Activated CD4-positive, alpha-beta memory T cell treated with anti-CD3 and anti-CD28 coated beads for 36 hours (primary cell): ENCODE results near the gene MMP12. TPM values are rescaled to one million over a fixed set of nuclear protein-coding genes. Genes with fewer than 3 reads are reported as not detected.

Source experiments
- CTCF ChIA-PET: fragments of 350-600 bp; sonication (Branson Sonifier 250); formaldehyde crosslinking; loops from one replicate; lab custom pipeline; 2021; ENCODE audit warnings: antibody characterized with exemption, inconsistent platforms; lab: Charles Lee
- POLR2A ChIA-PET: fragments of 350-600 bp; sonication (Branson Sonifier 250); formaldehyde crosslinking; loops from one replicate; lab custom pipeline; 2021; ENCODE audit warnings: antibody characterized with exemption; lab: Charles Lee
- DNase-seq: peaks from one replicate; pipeline ENCODE4 v3.0.0-alpha.2; 2020
- H3K27ac Mint-ChIP-seq: one replicate; pipeline ENCODE4 v1.8.0; 2021; ENCODE audit warnings: mixed read lengths
- H3K27me3 Mint-ChIP-seq: one replicate; pipeline ENCODE4 v1.8.0; 2021; ENCODE audit warnings: mixed read lengths
- H3K36me3 Mint-ChIP-seq: one replicate; pipeline ENCODE4 v1.8.0; 2021; ENCODE audit warnings: mixed read lengths
- H3K4me1 Mint-ChIP-seq: one replicate; pipeline ENCODE4 v1.8.0; 2021; ENCODE audit warnings: low read depth, mixed read lengths
- H3K4me3 Mint-ChIP-seq: one replicate; pipeline ENCODE4 v1.8.0; 2021; ENCODE audit warnings: mild to moderate bottlenecking, mixed read lengths
- H3K9me3 Mint-ChIP-seq: one replicate; pipeline ENCODE4 v1.8.0; 2021; ENCODE audit warnings: mixed read lengths
- intact Hi-C: fragments of 100-400 bp; cut with micrococcal nuclease; formaldehyde crosslinking; loops from one replicate; pipeline ENCODE4 v1.15.1; 2023
- total RNA-seq, 2 experiments: library from RNA; stranded (reverse); gene quantifications; one replicate each; pipeline ENCODE4 v1.2.3, GENCODE V29; 2021

The MMP12 gene
- total RNA-seq, 2 experiments from 2014 or later: not detected

DNA sequence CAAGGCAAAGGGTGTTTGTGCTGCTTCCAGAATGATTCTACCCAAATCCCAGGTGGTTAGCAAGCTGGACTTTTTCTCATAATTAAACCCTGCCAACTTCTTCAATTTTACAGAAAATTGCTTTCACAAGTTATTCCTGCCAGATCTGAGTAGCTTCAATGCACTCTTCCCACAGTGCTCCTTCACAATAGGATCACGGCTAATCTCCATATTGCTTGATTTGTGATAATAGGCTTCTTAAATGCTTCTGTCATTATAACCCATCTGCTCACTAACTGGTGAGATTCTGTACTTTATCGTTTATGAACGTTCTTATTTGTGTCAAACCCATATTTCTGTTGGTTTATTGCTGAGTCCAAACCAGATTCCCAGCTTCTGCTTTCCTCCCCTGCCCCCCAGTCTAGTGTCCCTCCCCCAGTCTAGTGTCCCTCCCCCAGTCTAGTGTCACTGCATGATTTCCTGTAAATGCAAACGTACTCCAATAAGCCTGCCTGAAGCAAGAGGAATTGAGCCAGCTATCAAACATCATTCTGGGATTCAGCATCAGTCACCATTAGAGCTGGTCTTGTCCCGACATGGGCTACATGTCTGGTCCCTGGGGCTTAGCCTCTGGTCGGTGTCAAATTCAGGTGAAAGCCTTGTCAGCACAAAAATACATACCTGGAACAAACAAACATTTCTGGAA, 45.3 kb downstream of the MMP12 start:
- DNase-seq: no peak
- no peaks in the 10 kb centered on the region for H3K9me3 Mint-ChIP-seq
- no peak overlapping the region for H3K27ac Mint-ChIP-seq
- CTCF ChIA-PET: no interaction called here
- POLR2A ChIA-PET: no interaction called here
- no peaks in the 10 kb centered on the region for H3K36me3 Mint-ChIP-seq
- no peak overlapping the region for H3K4me3 Mint-ChIP-seq
- H3K27me3 Mint-ChIP-seq: peaks cover 25% of the 10 kb centered on the region
- intact Hi-C loops: no loop called here
- H3K4me1 Mint-ChIP-seq: no peaks in the 10 kb centered on the region

DNA sequence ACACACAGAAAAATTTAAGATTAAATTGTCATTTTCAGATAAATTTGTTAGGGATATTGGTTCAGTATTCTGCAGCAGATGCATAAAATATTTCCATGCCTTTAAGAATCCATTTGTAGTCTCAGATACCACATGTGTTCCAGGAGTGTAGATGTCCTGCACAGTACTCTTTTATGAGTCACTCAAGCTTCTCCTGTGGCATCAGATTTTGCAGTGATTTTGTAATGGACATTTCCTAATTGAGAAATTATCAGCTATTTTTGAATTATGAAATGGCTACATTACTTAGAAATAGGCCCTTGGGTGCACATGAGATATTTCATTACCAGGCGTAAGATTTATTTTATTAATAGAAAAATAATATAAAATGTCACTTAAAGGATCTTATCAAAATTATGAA, 50.2 kb downstream of the MMP12 start:
- Mint-ChIP-seq H3K36me3 (no peaks in the 10 kb centered on the region), H3K9me3 (no peaks in the 10 kb centered on the region), H3K4me3 (no peak overlapping the region), H3K27me3 (peaks cover 9% of the 10 kb centered on the region), H3K27ac (no peak overlapping the region), H3K4me1 (no peaks in the 10 kb centered on the region)
- intact Hi-C loops: no loop called here
- no peak for DNase-seq
- ChIA-PET POLR2A (no interaction called here), CTCF (no interaction called here)

DNA sequence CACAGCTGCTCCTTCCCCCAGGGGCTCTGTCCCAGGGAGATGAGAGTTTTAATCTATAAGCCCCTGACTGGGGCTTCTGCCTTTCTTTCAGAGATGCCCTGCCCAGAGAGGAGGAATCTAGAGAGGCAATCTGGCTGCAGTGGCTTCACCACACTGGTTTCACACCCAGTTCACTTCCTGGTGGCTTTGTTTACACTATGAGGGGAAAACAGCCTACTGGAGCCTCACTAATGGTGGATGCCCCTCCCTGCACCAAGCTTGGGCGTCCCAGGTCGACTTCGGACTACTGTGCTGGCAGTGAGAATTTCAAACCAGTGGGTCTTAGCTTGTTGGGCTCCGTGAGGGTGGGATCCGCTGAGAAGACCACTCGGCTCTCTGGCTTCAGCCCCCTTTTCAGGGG, 55.3 kb downstream of the MMP12 start:
- Mint-ChIP-seq H3K27me3 (no peaks in the 10 kb centered on the region), H3K36me3 (no peaks in the 10 kb centered on the region), H3K9me3 (peaks cover 3% of the 10 kb centered on the region), H3K4me1 (no peaks in the 10 kb centered on the region), H3K4me3 (no peak overlapping the region), H3K27ac (no peak overlapping the region)
- intact Hi-C loops: no loop called here
- POLR2A ChIA-PET: no interaction called here
- CTCF ChIA-PET: no interaction called here
- DNase-seq: no peak

DNA sequence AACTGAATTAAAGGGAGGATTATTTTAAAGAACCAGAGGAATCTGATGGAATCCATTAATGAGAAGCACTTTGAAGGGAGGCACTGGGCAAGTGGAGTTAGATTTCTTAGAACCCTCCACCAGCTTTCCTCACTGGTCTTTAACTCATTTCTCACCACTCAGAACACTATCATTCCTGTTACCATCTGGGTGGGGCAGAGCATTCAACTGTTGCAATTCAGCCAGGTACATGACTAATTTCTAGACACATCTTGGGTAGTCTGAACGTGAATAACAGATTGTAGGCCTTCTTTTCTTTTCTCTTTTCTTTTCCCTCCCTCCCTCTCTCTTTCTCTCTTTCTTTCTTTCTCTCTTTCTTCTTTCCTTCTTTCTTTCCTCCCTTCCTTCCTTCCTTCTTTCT, 61.3 kb downstream of the MMP12 start:
- Mint-ChIP-seq H3K4me3 (no peak overlapping the region), H3K36me3 (no peaks in the 10 kb centered on the region), H3K4me1 (no peaks in the 10 kb centered on the region), H3K27me3 (peaks cover 3% of the 10 kb centered on the region), H3K9me3 (peaks cover 3% of the 10 kb centered on the region), H3K27ac (no peak overlapping the region)
- CTCF ChIA-PET: no interaction called here
- DNase-seq: no peak
- intact Hi-C loops: no loop called here
- POLR2A ChIA-PET: no interaction called here

Other genes with a start within 250 kb of the MMP12 start
- not detected for gene MMP20, start 249.7 kb downstream of the MMP12 start, total RNA-seq
- gene MMP27, start 169.2 kb downstream of the MMP12 start, total RNA-seq: not detected
- gene MMP8, start 150.0 kb downstream of the MMP12 start, total RNA-seq: not detected
- not detected for gene MMP10, start 94.4 kb downstream of the MMP12 start, total RNA-seq
- gene MMP1, start 76.8 kb downstream of the MMP12 start, total RNA-seq: not detected
- gene MMP3, start 31.4 kb downstream of the MMP12 start, total RNA-seq: not detected
- not detected for gene MMP13, start 80.8 kb upstream of the MMP12 start, total RNA-seq
- 10 to 100 TPM; 60.1 to 61.0 TPM for gene DCUN1D5, start 217.2 kb upstream of the MMP12 start, total RNA-seq
- gene DYNC2H1, start 234.4 kb upstream of the MMP12 start, total RNA-seq: 1 to 10 TPM; 1.4 to 1.7 TPM